HepG2 (cell line): ENCODE data around the gene KCNJ4. TPM values are rescaled to one million over a fixed set of nuclear protein-coding genes. Genes with fewer than 3 reads are reported as not detected.

ENCODE experiments used
- AHR ChIP-seq: IDR thresholded peaks from 2 replicates; pipeline ENCODE4 v1.6.1; 2018; ENCODE audit warnings: missing genetic modification reagents, missing compliant biosample characterization
- HOXA7 ChIP-seq: sonication (generic); formaldehyde crosslinking; IDR thresholded peaks from 2 replicates; pipeline ENCODE4 v1.8.1; 2022; ENCODE audit warnings: mild to moderate bottlenecking, missing genetic modification reagents, moderate library complexity
- MLXIP ChIP-seq: sonication (generic); formaldehyde crosslinking; IDR thresholded peaks from 2 replicates; pipeline ENCODE4 v1.9.0; 2021; ENCODE audit warnings: missing genetic modification reagents, borderline replicate concordance
- MTF2 ChIP-seq: sonication (generic); formaldehyde crosslinking; IDR thresholded peaks from 2 replicates; pipeline ENCODE4 v1.5.0; 2020; ENCODE audit warnings: missing genetic modification reagents, borderline replicate concordance
- PAWR ChIP-seq: sonication (generic); formaldehyde crosslinking; IDR thresholded peaks from 2 replicates; pipeline ENCODE4 v1.4.0; 2020; ENCODE audit warnings: missing genetic modification reagents, mild to moderate bottlenecking, borderline replicate concordance
- PRMT3 ChIP-seq: sonication (generic); formaldehyde crosslinking; IDR thresholded peaks from 2 replicates; pipeline ENCODE4 v1.8.1; 2022; ENCODE audit warnings: low read depth, mild to moderate bottlenecking, moderate library complexity, missing genetic modification reagents, borderline replicate concordance
- SIX4 ChIP-seq: sonication (generic); formaldehyde crosslinking; IDR thresholded peaks from 2 replicates; pipeline ENCODE4 v1.4.0; 2020; ENCODE audit warnings: missing genetic modification reagents
- SYNCRIP ChIP-seq: fragments of 200-400 bp; formaldehyde crosslinking; IDR thresholded peaks from 2 replicates; pipeline ENCODE4 v1.6.1; 2018; ENCODE audit warnings: mild to moderate bottlenecking, low read depth, low read length; ENCODE audit not compliant: insufficient read depth
- TAF15 ChIP-seq: fragments of 200-400 bp; formaldehyde crosslinking; IDR thresholded peaks from one replicate; pipeline ENCODE4 v1.6.1; 2018; ENCODE audit warnings: mild to moderate bottlenecking, low read depth, low read length; ENCODE audit not compliant: poor library complexity, severe bottlenecking
- THYN1 ChIP-seq: sonication (generic); formaldehyde crosslinking; IDR thresholded peaks from 2 replicates; pipeline ENCODE4 v1.8.1; 2023; ENCODE audit warnings: low read depth, mild to moderate bottlenecking, moderate library complexity, missing genetic modification reagents, borderline replicate concordance
- ZBTB14 ChIP-seq: sonication (generic); formaldehyde crosslinking; IDR thresholded peaks from 2 replicates; pipeline ENCODE4 v1.4.0; 2020; ENCODE audit warnings: missing genetic modification reagents
- ZBTB34 ChIP-seq: sonication (generic); formaldehyde crosslinking; IDR thresholded peaks from 2 replicates; pipeline ENCODE4 v1.8.0; 2022; ENCODE audit warnings: mild to moderate bottlenecking, missing genetic modification reagents
- ZBTB49 ChIP-seq: sonication (generic); formaldehyde crosslinking; IDR thresholded peaks from 2 replicates; pipeline ENCODE4 v1.4.0; 2020; ENCODE audit warnings: missing genetic modification reagents, borderline replicate concordance
- ZFAT ChIP-seq: sonication (generic); formaldehyde crosslinking; conservative IDR thresholded peaks from 2 replicates; pipeline ENCODE4 v1.8.1; 2023; ENCODE audit warnings: missing genetic modification reagents, inconsistent platforms
- ZFP82 ChIP-seq: sonication (generic); formaldehyde crosslinking; IDR thresholded peaks from 2 replicates; pipeline ENCODE4 v1.5.1; 2020; ENCODE audit warnings: mild to moderate bottlenecking, missing genetic modification reagents, borderline replicate concordance
- ZNF468 ChIP-seq: sonication (generic); formaldehyde crosslinking; IDR thresholded peaks from 2 replicates; pipeline ENCODE4 v1.8.0; 2022; ENCODE audit warnings: mild to moderate bottlenecking, moderate library complexity, missing genetic modification reagents
- ZNF512B ChIP-seq: sonication (generic); formaldehyde crosslinking; IDR thresholded peaks from 2 replicates; pipeline ENCODE4 v1.5.1; 2020; ENCODE audit warnings: missing genetic modification reagents, mild to moderate bottlenecking, borderline replicate concordance
- ZNF709 ChIP-seq: sonication (generic); formaldehyde crosslinking; IDR thresholded peaks from 2 replicates; pipeline ENCODE4 v1.5.0; 2020; ENCODE audit warnings: mild to moderate bottlenecking, missing genetic modification reagents
- polyA plus RNA-seq, 8 experiments: library from polyadenylated mRNA; depleted of rRNA in 3 of 8; stranded (reverse) in 7 of 8; unstranded in 1 of 8; fragments of >200 nt; fragmentation: Illumina TruSeq in 4 of 8; extraction: Trizol in 4 of 8; gene quantifications; 2 replicates each; pipeline versions ENCODE4 v1.2.1 to v1.2.3, GENCODE V29; 2011 to 2016; ENCODE audit warnings: low read depth in 4 of 8, missing spikeins in 1 of 8, mixed read lengths in 1 of 8; ENCODE audit not compliant: insufficient read depth in 1 of 8
- total RNA-seq, 5 experiments: library from RNA; depleted of rRNA; stranded (reverse); fragments of >200 nt; fragmentation: Illumina TruSeq; extraction: Trizol; gene quantifications; 2 replicates each; pipeline ENCODE4 v1.2.3, GENCODE V29; 2016; ENCODE audit warnings: low read depth in 1 of 5

Gene KCNJ4
- total and polyA plus RNA-seq, 2 of the 13 experiments (the other 11 are each of a cell fraction or from before 2014, with no cell fraction given): not detected

- no peak for TF ChIP-seq ZBTB34 (CRISPR knock-in tag)
- TF ChIP-seq ZNF512B (CRISPR knock-in tag): no peak
- TF ChIP-seq ZBTB49: no peak
- TF ChIP-seq ZFAT: no peak
- TF ChIP-seq PAWR (CRISPR knock-in tag): no peak
- no peak for TF ChIP-seq PRMT3 (CRISPR knock-in tag)
- no peak for TF ChIP-seq MLXIP
- no peak for TF ChIP-seq AHR (CRISPR knock-in tag)
- no peak for TF ChIP-seq THYN1
- TF ChIP-seq ZNF709 (CRISPR knock-in tag): no peak
- TF ChIP-seq MTF2 (CRISPR knock-in tag): peak; percentile 58; the same call in 1 of the 2 replicates
- no peak for TF ChIP-seq SYNCRIP
- TF ChIP-seq HOXA7 (CRISPR knock-in tag): no peak
- TF ChIP-seq SIX4 (CRISPR knock-in tag): no peak
- no peak for TF ChIP-seq TAF15
- no peak for TF ChIP-seq ZBTB14 (CRISPR knock-in tag)
- TF ChIP-seq ZFP82 (CRISPR knock-in tag): no peak
- no peak for TF ChIP-seq ZNF468 (CRISPR knock-in tag)
Measured at GRCh38 chr22:38461414-38462081, 6.5 kb upstream of the KCNJ4 start (continued).
